Ureter (tissue), 1 donor: ENCODE data around the gene LACTB. TPM values are rescaled to one million over a fixed set of nuclear protein-coding genes. Genes with fewer than 3 reads are reported as not detected.
"Not testable (repeated sequence)": the region's sequence is repeated elsewhere in the genome, so short reads cannot be mapped to it uniquely, and the experiment has no call there.

Source experiments
- DNase-seq: peaks from one replicate; pipeline ENCODE4 v3.0.0-alpha.2; 2020; ENCODE audit warnings: low spot score
- total RNA-seq: library from RNA; stranded (reverse); gene quantifications from one replicate; pipeline ENCODE4 v1.2.4, GENCODE V29; 2023
- donor health status: DM: yes; HTN: yes; CAD: no.

Gene LACTB
- total RNA-seq, 1 donor from 2014 or later, result 12.4 TPM

DNA sequence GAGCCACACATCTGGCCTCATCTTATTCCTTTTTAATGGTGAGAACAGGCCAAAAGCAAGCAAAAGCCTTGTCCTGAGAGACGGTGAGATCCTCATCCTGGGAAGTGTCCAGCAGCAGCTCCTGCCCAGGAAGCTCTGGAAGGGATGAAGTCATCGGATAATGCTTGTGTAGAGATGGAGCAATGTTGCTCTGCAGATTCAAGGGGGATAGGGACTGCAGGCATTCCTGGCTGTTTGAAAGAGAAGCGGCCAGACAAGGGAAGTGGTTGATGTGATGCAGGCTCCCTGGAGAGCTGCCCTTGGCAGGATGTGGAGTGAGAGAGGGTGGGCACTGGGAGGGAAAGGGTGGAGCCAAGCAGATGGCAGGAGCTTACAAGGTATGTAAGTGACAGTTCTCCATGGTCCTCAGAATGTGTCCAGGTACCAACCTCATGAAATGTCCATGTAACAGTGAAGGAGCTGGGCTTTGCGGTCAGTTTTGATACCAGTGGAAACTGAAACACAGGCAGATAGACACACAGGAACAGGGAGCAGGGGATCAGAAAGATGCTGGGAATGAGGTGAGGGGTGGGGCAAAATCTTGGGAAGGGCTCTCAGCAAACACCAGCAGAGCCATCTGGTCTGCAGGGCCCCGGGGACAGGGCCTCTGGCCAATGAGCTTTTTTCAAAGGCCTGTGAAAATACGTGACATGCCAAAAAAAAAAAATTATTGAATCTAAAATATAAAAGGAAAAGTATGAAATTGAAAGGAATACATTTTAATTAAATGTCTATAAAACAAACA, 32.2 kb upstream of the LACTB start:
- no peak for DNase-seq

DNA sequence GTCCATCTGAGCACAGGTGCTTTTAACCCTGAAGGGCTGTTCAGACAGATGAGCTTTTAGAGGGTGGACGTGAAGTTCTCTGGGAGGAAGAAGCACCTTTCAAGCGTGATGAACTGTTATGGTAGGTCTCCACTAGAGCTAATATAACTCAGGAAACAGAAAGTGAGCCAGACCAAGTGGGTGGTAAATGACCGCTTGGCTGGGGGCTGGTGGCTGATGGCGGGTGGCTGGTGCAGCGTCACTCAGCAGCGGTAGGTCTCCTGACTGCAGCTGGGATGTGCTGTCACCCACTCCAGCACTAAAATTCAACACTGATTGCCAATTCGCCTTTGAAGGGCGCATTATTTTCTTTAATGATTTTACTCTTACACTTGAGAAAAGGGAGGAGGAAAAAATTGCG, 31.2 kb upstream of the LACTB start:
- no peak for DNase-seq

DNA sequence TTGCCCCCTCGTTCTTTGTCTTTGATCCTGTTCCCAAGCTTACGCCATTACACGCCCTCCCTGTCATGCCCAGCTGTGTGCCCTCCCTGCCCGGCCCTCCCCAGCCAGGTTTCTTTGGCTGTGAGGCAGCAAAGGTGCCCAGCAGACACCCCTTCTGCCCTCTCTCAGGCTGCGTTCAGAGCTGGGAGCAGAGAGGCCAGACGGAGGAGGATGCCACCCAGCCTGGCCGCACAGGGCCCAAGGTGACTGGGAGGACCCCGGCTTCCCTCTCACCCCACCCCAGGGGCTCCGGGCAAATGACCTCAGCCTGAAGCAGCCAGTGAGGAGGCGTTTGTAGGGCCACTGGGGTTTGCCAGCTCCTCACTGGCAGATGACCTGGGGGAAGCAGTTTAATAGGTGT, 30.8 kb upstream of the LACTB start:
- DNase-seq, result no peak

DNA sequence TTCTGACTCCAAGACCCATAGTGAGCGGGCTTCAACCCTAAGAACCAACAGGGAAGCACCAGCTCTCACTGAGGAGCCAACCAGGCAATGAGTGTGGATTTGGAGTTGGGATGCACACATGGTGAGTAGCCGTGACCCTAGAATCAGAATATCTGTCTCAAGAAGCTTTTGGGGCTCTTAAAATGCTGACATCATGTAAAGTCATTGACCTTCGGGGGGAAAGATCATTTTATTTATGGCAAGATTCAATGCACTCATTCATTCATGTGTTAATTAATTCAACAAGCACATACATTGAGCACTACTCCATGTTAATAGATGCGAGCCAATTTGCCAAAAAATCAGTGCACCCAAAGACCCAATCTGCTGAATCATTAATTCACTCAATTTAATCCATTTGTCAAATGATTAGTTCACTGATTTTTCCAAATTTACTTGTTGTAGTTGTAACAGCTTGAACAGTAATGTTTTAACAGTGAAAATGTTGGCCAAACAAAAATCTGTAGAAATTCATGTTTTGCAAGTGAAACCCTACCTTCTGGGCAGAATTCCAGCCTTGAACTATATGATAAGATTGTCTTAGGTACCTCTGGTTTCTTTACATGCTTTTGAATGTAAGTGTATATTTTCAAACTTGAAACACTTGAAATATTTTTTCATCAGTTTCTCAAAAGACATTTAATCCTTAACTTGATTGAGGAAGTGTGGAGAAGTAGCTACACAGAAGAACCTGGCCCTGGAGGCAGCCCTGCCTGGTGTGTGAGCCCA, 29.8 kb upstream of the LACTB start:
- no peak for DNase-seq

DNA sequence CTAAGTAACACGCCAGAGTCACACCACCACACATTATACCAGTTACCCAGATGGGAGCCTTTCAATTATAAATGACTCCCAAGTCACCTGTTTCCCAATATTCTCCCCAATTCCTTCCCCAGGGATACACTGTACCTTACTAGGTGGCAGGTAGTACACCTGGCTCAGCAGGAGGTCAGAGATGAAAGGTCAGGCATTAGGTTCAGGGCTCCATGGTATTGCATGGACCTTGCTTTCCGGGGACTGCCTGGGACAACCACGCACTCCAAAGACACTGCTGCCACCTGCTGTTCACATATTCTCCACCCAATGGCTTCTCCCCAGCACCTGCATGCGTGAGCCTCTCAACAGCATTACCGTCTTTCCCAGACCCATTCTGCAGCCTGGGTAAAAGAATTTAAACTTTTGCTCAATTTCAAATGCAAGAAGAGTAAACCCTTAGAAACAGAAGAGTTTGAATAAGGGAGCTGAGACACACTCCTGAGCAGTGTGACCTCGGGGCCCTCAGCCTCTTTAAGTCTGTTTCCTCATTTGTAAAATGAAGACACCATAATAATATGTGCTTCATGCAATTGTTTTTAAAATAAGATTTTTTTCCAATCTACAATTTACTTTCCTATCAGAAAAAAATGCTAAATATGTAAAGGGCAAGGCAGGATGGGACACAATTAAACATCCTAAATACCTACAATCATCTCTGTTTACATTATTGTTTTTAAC, 28.0 kb upstream of the LACTB start:
- peak; percentile 85 for DNase-seq

DNA sequence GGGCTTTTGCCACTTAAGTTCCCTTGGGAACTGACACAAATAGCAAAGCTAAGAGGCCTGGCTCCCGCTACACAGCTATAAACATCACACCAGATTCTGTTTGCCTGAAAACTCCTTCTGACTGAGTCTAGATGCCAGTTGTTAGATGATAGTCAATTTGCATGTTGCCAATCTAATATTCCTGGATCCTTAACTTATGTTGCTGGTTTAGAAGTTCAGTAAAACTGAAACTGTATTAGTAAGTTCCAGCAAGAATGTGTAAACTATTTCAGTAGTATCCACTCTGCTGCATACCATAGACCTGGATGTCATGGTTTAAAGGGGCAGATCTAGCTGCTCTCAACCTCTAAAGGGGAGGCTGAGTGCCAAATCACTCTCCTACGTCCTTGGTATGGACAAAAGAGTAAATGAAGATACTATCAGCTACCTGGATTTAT, 27.1 kb upstream of the LACTB start:
- no peak for DNase-seq

DNA sequence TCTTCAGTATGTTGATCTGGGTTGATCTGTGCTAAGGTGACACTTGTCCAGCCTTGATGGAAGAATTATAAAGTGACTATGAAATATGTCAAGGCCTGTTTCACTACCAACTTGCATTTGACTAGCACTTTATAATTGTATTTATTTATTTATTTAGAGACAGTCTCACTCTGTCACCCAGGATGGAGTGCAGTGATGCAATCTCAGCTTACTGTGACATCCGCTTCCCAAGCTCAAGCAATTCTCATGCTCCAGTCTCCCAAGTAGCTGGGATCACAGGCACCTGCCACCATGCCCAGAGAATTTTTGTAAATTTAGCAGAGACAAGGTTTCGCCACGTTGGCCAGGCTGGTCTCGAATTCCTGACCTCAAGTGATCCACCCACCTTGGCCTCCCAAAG, 25.5 kb upstream of the LACTB start:
- DNase-seq, result no peak

DNA sequence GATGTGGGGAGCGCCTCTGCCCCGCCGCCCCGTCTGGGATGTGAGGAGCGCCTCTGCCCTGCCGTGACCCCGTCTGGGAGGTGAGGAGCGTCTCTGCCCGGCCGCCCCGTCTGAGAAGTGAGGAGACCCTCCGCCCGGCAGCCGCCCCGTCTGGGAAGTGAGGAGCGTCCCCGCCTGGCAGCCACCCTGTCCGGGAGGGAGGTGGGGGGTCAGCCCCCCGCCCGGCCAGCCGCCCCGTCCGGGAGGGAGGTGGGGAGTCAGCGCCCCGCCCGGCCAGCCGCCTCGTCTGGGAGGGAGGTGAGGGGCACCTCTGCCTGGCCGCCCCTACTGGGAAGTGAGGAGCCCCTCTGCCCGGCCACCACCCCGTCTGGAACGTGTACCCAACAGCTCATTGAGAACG, 22.8 kb upstream of the LACTB start:
- not testable (repeated sequence) for DNase-seq

DNA sequence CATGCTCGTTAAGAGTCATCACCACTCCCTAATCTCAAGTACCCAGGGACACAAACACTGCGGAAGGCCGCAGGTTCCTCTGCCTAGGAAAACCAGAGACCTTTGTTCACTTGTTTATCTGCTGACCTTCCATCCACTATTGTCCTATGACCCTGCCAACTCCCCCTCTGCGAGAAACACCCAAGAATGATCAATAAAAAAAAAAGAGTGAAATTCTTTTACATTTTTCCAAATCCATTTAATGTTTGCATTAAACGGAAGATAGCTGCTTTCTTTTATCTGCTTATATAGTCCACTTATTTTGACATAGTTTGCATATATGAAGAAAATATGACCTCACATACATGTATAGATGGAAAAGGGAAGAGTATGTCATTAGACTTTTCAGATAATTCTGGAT, 22.1 kb upstream of the LACTB start:
- DNase-seq, result not testable (repeated sequence)

DNA sequence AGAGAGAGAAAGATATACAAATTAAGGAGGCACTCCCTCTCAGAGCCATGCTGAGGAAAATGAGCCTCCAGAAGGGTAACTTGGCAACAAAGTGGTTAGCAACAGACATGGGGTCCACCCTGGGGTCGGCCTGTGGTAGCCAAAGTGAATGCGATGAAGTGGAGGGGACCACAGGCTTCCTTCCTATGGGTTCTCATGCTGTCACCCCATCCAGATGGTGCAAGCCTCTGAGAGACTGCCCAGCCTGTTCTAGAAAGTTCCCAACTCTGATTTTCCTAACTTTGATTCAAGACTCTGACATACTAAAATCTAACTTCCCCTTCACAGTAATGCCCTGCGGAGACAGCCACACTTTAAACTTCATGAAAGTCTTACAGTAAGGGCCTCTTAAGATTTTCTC, 18.2 kb upstream of the LACTB start:
- DNase-seq, result no peak

DNA sequence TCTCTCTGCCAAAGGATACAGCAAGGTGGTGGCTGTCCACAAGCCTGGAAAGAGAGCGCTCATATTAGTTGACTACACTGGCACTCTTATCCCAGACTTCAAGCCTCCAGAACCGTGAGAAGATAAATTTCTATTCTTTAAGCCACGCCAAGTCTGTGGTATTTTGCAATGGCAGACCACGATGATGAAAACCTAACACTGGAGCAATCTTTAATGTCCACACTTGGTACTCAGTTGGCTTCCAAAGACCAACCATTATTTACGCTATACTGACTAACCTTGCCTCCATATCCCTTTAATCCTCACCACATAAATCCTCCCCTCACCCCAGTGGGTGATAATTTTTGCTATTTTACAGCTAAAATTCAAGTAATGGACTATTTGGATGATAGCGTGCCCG, 16.9 kb upstream of the LACTB start:
- no peak for DNase-seq

DNA sequence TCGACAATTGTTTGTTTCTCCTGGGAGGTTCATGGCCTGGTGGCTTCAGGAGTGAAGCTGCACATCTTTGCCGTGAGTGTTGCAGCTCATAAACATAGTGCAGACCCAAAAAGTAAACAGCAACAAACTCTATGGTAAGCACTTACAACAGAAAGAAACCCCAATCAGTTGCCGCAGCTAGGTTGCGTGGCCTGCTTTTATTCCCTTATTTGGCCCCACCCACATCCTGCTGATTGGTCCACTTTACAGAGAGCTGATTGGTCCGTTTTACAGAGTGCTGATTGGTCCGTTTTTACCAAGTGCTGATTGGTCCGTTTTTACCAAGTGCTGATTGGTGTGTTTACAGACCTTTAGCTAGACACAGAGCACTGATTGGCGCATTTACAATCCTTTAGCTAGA, 16.3 kb upstream of the LACTB start:
- not testable (repeated sequence) for DNase-seq

DNA sequence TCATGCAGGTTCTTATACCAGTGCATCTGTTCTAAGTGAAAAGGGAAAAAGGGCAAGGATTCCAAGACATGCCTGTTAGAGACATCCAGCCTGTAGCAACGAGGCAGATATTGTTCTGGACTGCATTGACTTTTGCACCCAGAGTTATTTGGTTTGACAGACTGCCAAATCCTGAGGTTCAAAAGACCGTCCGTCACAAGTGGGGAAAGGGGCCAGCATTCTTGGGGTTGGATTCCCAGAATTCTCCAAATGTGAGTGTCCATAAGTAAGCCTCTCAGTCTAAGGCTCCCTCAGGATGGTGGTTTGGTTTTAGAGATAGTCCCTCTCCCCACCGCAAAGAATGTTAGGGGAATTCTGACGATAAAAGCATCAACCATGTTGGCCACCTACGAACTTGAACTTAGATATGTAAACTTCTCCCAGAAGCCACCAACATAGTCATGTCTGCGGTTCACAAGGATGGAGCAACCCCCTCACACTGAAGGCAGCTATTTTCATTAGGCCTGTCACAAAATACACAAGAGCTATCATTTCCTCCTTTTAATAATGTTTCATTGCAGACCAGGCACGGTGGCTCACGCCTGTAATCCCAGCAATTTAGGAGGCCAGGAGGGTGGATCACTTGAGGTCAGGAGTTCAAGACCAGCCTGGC, 13.6 kb upstream of the LACTB start:
- peak; percentile 59 for DNase-seq

DNA sequence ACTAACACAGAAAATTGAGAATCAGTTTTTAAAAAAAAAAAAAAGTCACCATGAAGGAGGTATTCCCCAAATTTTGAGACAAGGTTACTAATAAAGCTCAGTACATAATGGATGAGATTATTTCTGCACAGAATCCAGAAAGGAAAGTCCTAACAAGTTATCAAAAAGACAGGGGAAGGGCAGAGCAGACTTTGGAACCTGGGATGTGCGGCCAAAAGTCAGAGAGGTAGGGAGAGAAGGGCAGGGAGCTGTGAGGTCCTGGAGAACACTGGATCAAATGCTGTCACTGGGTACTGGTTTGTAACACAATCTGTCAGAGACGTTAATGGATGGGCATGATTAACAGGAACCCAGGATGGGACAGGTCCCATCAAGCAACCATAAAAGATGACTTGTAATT, 12.2 kb upstream of the LACTB start:
- DNase-seq, result no peak

DNA sequence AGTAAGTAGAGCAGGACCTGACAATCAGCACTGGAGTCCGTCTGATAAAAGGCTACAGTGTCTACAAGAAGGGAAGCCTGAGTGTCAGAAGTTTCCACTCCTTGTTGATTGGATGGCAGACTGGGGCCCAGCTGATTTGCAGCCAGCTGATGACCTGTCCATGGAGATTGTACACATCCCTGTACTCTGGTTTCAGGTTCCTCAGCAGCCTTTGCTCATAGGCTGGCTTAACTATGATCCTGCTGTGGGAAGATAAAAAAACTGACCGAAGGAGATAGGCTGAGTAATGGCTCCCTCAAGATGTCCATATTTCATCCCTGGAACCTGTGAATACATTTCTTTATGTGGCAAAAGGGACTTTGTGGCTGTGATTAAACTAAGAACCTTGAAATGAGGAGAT, 11.7 kb upstream of the LACTB start:
- no peak for DNase-seq

DNA sequence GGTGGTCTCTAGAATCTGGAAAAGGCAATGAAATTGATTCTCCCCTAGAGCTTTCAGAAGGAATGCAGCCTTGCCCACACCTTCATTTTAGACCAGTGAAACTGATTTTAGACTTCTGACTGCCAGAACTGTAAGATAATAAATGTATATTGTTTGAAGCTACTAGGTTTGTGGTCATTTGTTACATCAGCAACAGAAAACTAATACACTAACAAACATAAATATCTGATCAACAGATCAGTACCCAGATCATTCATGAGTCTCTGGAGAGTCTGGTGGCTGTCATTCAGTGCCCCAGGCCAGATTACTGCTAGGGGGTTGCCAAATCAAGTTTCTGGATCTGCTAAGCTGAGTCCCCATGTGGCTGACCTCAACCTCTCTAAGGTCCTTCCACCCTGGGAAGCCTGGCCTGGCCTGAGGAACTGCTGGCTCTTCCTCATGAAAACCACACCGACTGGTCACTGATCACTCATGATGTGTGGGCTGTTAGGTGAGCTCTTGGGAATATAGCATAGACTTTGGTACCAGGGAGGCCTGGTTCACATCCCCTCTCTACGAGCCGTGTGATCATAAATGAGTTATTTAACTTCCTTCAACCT, 11.1 kb upstream of the LACTB start:
- no peak for DNase-seq

DNA sequence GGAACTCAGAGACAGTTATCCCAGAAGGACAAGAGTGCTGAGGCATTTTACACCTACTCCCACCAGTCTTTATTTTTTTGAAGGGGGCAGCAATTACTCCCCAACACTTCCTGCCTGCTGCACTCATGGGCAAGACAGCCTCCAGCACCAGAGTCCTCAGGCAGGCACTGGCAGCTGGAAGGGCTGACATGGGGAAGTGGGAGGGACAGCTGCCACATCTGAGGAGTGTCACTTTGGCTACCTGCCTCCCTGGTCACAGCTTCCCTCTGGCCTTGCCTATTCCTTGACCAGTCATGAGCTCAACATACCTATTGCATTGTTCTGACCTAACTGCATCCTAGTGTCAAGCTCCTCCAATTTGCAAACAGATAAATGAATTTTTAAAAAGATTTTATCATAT, 10.2 kb upstream of the LACTB start:
- no peak for DNase-seq

DNA sequence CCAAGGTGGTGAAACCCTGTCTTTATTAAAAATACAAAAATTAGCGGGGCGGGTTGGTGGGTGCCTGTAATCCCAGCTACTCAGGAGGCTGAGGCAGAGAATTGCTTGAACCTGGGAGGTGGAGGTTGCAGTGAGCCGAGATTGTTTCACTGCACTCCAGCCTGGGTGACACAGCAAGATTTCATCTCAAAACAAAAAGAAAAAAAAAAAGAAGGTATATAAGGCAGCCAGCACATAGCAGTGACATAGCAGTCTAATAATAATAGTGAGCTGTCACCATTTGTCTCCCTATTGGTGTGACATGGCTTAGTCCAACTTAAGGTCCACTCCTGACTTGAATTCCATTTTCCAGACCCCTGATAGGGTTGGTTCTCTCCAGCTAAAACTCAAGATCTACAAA, 8.8 kb upstream of the LACTB start:
- no peak for DNase-seq

DNA sequence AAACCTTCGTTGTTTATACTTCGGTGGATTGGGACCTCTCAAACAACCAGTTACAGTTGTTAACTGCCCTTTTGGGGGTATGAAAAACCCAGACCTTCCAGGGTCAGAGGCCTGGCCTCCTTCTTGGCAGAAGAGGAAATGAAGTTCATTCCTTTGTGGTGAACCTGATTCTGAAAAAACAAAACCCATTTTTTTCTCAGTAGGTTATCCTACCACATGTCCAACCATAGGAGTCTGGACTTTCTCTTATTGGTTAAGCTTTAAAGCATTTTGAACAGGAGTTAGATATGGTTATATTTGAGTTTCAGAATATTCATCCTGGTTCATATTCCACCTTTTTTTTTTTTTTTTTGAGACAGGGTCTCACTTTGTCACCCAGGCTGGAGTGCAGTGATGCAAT, 7.2 kb upstream of the LACTB start:
- DNase-seq, result no peak

DNA sequence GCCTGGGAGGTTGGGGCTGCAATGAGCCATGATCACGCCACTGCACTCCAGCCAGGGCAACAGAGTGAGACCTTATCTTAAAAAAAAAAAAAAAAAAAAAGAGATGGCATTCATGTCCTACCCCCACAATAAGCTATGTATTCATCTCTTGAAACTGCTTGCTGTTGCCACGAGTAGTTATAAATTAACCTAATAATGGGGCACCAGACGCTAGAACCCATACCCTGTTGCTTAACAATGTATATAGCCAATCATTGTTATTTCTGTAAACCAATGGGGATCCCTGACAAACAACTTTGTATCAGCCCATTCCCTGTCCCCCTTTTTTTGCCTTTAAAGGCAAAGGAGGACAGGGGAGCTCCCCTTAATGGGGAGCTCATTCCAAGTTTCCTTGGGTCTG, 2.8 kb upstream of the LACTB start:
- DNase-seq, result no peak

DNA sequence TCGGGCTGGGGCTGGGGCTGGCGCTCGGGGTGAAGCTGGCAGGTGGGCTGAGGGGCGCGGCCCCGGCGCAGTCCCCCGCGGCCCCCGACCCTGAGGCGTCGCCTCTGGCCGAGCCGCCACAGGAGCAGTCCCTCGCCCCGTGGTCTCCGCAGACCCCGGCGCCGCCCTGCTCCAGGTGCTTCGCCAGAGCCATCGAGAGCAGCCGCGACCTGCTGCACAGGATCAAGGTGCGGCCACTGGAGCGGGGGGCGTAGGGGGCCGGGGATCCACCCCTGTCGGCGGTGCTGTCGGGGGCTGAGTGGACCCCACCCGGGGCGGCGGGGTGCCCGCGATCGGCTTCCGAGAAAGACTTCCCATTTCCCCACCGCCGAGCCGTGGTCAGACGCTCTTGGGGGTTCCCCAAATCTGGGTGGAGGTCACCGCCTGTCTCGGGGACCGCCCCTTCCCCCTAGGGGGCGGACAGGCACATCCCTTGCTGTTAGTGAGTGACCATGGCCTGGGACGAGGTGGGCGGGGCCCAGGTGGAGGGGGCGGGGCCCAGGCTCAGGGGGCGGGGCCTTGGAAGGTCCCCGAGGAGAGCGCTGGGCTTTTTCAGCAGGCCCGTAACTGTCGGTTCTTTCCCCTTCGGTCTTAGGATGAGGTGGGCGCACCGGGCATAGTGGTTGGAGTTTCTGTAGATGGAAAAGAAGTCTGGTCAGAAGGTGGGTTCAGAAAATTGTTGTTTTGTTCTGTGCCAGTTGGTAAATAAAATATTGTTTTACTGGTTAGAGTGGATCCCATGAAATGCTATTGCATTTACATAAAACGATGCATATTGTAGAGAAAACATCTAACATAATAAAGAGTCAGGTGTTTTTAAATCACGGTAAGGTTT, 578 bp downstream of the LACTB start:
- peak; percentile 90 for DNase-seq
